ENCODE measurements around the gene IP6K3.

The IP6K3 gene

GRCh38 chr6:33757113-33757512, 10.4 kb upstream of the IP6K3 start:
- Histone ChIP-seq H3K4me1 (peaks cover 0 to 3% (median 0%) of the 10 kb centered on the region in 4 donors), H3K4me3 (no peak overlapping the region)
- intact Hi-C loops (cut with DNase I; ENCODE audit: low total_unique reads) = no loop called here

GRCh38 chr6:33756211-33756954, 9.7 kb upstream of the IP6K3 start:
- intact Hi-C loops (cut with DNase I; ENCODE audit: low total_unique reads) = no loop called here
- H3K27ac ChIP-seq = no peak overlapping the region
- DNase-seq = no peak
- H3K4me1 ChIP-seq = no peaks in the 10 kb centered on the region
- no peaks in the 10 kb centered on the region for H3K9me3 ChIP-seq
- no peaks in the 10 kb centered on the region for H3K36me3 ChIP-seq
- no peak for TF ChIP-seq CTCF (IDR thresholded peaks at IDR 0.05)
- no peak overlapping the region for H3K4me3 ChIP-seq
- peaks cover 0 to 13% of the 10 kb centered on the region in 2 donors for H3K27me3 ChIP-seq

More at GRCh38 chr6:33757113-33757512, 10.4 kb upstream of the IP6K3 start:
- TF ChIP-seq CTCF (IDR thresholded peaks at IDR 0.05) = no peak
- Histone ChIP-seq H3K36me3 (no peaks in the 10 kb centered on the region), H3K27me3 (peaks cover 0 to 13% of the 10 kb centered on the region in 2 donors), H3K9me3 (no peaks in the 10 kb centered on the region), H3K27ac (no peak overlapping the region)
- DNase-seq = no peak

GRCh38 chr6:33755070-33755869, 8.6 kb upstream of the IP6K3 start:
- intact Hi-C loops (cut with DNase I; ENCODE audit: low total_unique reads) = no loop called here
- no peaks in the 10 kb centered on the region for H3K9me3 ChIP-seq
- peaks cover 0 to 13% of the 10 kb centered on the region in 2 donors for H3K27me3 ChIP-seq
- no peak for TF ChIP-seq CTCF (IDR thresholded peaks at IDR 0.05)
- H3K4me3 ChIP-seq = no peak overlapping the region
- no peak for DNase-seq
- H3K36me3 ChIP-seq = no peaks in the 10 kb centered on the region
- H3K4me1 ChIP-seq = no peaks in the 10 kb centered on the region
- no peak overlapping the region for H3K27ac ChIP-seq

- intact Hi-C loops (cut with DNase I; ENCODE audit: low total_unique reads) = no loop called here
- no peaks in the 10 kb centered on the region for H3K9me3 ChIP-seq
- no peak for TF ChIP-seq CTCF (IDR thresholded peaks at IDR 0.05)
- no peaks in the 10 kb centered on the region for H3K4me1 ChIP-seq
- DNase-seq = no peak
- peaks cover 0 to 13% of the 10 kb centered on the region in 2 donors for H3K27me3 ChIP-seq
- no peak overlapping the region for H3K27ac ChIP-seq
- no peaks in the 10 kb centered on the region for H3K36me3 ChIP-seq
- H3K4me3 ChIP-seq = no peak overlapping the region
Observed at GRCh38 chr6:33754222-33754621, 7.5 kb upstream of the IP6K3 start.

- intact Hi-C loops (cut with DNase I; ENCODE audit: low total_unique reads) = no loop called here
- no peak for DNase-seq
- Histone ChIP-seq H3K4me3 (no peak overlapping the region), H3K9me3 (no peaks in the 10 kb centered on the region), H3K36me3 (no peaks in the 10 kb centered on the region), H3K27me3 (peaks cover 0 to 13% of the 10 kb centered on the region in 2 donors), H3K4me1 (no peaks in the 10 kb centered on the region), H3K27ac (no peak overlapping the region)
- no peak for TF ChIP-seq CTCF (IDR thresholded peaks at IDR 0.05)
Observed at GRCh38 chr6:33752646-33753015, 5.9 kb upstream of the IP6K3 start.

Data from tibial artery (tissue), 4 donors.